ENCODE measurements around the gene POLD4.
"Not testable (repeated sequence)": the region's sequence is repeated elsewhere in the genome, so short reads cannot be mapped to it uniquely, and the experiment has no call there.

The POLD4 gene

DNA sequence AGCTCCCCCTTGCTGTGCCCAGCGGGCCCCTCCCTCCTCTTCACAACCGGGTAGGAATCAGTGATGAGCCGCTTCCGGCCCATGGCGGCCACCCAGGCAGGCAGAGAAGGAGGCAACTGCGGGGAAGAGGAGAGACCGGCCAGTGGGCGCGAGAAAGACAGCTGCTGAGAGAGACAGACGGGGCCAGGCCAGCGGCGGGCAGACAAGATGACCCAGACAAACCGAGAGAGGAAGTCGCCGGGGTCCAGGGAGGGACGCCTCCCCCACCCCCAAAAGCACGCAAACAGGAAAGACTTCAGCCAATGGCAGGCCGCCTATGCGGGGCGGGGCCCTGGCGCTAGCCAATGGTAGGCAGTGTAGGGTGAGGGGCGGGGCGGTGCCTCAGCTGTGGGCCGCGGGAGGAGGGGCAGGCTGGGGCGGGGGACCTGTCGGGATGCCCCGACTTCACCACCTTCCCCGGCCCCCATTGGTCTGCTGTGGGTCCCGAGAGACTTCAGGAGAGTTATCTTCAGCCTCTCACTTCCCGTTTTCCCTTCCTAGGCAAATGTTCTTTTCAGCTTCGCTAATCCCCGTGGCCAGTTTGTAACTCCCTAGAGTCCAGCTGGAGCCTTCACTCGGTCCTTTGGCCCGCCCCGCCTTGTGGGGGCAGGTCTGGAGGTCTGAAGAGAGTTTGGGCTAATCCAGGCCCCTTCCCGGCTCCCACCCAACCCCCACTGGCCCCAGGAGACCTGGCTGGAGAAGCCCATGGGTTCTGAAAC, at the start of gene POLD4:
Gene POLD4 (minus strand): TSS at position 230 of the 758 bp plus-strand sequence. CDS start 147 bp downstream, at position 83.
- DNase-seq, result peak; percentile 93 to 96
- TF ChIP-seq POLR2A (IDR thresholded peaks at IDR 0.05; ENCODE audit: low read length), result peak; percentile 87
- TF ChIP-seq GATA1 (IDR thresholded peaks at IDR 0.05; ENCODE audit: low read depth, low read length), result no peak

DNA sequence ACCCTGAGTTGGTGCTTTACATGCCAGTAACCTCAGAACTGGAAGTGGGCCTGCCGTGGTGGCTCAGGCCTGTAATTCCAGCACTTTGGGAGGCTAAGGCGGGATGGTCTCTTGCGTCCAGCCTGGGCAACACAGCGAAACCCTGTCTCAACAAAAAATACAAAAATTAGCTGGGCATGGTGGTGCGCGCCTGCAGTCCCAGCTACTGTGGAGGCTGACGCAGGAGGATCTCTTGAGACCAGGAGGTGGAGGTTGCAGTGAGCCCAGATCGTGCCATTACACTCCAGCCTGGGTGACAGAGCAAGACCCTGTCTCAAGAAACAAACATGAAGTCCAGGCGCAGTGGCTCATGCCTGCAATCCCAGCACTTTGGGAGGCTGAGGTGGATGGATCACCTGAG, 49.7 kb upstream of the POLD4 start:
- not testable (repeated sequence) for DNase-seq

DNA sequence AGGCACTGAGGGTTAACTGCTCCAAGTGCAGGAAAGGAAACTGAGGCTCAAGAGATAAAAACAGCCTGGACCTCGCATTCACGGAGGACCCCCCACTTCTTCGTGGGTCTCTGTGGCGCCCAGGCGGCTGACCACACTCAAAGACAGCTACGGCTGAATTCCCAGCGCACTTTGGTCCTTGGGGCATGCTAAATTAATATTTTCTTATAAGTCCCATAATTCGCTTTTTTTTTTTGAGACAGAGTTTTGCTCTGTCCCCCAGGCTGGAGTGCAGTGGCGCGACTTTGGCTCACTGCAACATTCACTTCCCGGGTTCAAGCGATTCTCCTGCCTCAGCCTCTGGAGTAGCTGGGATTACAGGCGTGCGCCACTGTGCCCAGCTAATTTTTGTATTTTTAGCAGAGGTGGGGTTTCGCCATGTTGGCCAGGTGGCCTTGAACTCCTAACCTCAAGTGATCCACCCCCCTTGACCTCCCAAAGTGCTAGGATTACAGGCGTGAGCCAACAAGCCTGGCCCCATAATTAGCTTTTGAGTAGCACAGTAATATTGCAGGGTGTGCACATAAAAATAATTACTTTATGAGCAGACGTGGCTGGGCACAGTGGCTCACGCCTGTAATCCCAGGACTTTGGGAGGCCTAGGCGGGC, 49.0 kb upstream of the POLD4 start:
- TF ChIP-seq POLR2A (IDR thresholded peaks at IDR 0.05; ENCODE audit: low read length), result peak; percentile 77
- not testable (repeated sequence) for DNase-seq

DNA sequence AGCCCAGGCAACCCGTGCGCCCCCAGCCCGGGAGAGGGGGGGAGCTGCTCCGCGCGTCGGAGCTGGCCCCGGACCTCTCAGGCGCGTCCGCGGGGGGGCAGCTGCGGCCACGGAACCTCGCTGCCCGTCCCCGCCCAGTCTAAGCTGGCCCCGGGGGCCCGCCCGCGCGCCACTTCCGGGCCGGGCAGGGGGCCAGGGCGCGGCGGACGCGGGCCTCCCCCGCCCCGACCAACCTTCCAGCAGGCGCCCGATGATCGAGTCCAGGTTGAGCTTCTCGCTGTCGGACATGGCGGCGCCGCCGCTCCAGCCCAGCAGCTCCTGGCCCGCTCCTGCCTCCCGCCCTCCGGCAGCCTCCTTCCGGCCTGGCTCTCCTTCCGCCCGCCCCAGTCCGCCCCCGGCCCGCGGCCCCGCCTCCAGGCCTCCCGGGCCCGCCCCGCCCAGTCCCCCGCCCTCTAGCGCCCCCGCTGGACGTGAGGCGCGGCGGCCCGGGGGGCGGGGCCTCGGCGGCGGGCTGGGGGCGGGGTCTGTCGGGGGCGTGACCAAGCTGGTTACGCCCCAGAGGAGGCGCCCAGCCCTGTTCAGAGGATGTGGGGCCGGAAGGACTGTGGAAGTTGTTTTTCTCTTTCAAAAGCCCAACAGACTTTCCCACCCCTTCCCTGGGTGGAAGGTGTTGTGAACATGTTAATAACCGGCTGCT, 48.3 kb upstream of the POLD4 start, which contains the start of gene PPP1CA:
Gene PPP1CA (minus strand): TSS at position 364 of the 697 bp plus-strand sequence. CDS start 76 bp downstream, at position 288.
- peak; percentile 93 to 97 for DNase-seq
- peak; percentile 53 for TF ChIP-seq POLR2A (IDR thresholded peaks at IDR 0.05; ENCODE audit: low read length)
- no peak for TF ChIP-seq GATA1 (IDR thresholded peaks at IDR 0.05; ENCODE audit: low read depth, low read length)

DNA sequence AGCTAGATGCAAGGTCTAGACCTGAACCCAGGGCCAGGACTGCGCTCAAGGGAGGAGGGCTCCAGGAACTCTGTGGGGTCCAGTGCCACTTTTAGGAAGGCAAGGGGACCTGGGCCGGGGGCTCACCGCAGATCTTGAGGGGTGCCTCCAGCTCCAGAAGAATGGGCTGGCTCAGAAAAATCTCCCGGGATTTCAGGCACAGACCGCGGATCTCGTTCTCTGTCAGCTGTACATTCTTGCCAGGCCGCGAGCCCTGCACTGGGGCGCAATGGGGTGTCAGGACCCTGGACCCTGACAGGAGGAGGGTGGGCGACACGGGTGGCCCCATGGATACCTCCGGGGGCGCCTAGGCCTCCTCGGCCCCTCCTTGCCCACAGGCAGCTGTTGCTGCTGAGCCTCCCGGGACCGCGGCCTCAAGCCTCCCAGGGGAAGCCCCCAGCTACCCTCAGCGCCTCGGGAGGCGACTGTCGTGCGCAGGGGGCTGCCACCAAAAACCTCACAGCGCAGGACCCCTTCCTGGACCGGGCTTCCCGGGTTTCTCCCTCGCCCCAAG, 47.7 kb upstream of the POLD4 start:
- DNase-seq, result no peak
- TF ChIP-seq POLR2A (IDR thresholded peaks at IDR 0.05; ENCODE audit: low read length) (no peak), GATA1 (IDR thresholded peaks at IDR 0.05; ENCODE audit: low read depth, low read length) (no peak)

DNA sequence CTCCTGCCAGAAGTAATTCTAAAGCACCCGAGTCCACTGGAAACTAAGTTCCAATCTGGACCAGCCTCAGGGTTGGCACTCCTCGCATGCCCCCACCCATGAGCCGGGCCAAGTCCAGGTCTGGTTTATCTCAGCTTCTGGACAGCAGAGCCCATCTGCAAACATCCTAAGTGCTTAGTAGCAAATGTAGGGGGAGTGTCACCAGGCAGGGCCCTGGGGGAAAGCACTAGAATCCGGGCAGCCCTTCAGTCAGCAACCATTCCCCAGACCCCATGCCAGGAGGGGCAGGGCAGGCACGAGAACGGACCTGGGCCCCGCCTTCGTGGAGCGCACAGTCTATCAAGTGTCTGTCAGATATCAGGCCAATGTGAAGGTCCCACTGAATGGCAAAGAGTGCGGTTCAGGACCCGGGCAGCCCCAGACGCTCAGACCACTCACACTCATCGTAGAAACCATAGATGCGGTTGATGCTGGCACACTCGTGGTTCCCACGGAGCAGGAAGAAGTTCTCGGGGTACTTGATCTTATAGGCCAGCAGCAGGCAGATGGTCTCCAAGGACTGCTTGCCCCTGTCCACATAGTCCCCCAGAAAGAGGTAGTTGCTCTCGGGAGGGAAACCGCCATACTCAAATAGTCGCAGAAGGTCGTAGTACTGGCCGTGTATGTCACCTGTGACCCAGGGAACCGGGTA, 47.0 kb upstream of the POLD4 start:
- TF ChIP-seq GATA1 (IDR thresholded peaks at IDR 0.05; ENCODE audit: low read depth, low read length) (no peak), POLR2A (IDR thresholded peaks at IDR 0.05; ENCODE audit: low read length) (peak; percentile 32)
- no peak for DNase-seq

DNA sequence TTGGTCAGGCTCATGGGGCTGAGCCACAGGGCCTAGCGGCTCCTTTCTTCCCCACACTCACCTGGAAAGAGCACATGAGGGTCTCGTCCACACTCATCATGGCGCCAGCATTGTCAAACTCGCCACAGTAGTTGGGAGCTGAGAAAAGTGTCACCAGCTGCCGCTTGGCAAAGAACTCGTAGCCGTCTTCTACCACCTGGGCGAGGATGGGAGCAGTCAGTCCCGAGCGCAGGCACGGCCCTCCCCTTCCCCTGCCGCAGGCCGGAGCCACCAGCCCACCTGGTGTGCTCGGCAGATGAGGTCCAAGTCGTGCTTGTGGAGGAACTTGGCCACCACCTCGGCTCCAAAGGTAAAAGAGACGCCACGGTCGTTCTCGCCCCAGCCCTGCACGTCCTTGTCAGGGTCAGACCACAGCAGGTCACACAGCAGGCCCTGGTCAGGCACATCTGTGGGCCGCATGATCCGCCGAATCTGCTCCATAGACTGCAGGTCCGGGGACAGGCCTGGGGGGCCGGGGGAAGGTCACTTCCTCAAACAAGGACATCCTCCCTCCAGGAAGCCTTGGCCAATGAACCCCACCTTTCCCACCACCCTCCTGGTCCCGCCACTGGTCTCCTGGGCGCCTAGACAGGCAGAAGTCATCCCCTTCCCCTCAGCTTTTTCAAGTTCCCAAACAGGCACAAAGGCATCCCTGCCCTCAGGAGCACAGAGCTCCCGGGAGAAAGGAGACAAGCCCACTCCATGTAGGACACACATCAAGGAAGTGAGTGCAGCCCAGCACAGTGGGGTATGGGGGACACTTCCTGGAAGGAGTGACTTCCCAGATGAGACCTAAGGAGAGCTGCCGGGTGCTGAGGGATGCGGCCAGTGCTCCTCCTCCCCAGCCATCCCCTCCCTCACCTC, 45.6 kb upstream of the POLD4 start:
- no peak for TF ChIP-seq GATA1 (IDR thresholded peaks at IDR 0.05; ENCODE audit: low read depth, low read length)
- TF ChIP-seq POLR2A (IDR thresholded peaks at IDR 0.05; ENCODE audit: low read length), result no peak
- no peak for DNase-seq

DNA sequence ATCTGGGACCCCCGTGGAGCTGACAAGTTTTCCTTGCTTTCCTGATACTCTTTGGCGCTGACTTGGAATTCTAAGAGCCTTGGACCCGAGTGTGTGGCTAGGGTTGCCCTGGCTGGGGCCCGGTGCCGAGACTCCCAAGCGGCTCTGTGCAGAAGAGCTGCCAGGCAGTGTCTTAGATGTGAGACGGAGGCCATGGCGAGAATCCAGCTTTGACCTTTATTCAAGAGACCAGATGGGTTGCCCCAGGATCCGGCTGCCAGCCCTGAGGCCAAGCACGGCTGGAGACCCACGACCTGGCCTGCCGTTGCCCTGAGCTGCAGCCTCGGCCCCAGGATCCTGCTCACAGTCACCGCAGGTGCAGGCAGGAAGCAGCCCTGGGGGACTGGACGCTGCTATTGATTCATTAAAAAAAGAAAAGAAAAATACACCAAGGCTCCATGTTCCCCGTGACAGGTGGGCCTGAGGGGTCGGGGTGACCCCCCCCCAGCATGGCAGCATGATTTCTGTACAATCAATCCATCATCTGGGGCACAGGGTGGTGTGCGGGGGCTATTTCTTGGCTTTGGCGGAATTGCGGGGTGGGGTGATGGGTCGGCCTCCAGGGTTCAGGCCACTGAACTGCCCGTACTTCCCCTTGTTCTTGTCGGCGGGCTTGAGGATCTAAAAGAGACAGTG, 44.8 kb upstream of the POLD4 start:
- no peak for DNase-seq
- TF ChIP-seq GATA1 (IDR thresholded peaks at IDR 0.05; ENCODE audit: low read depth, low read length), result no peak
- no peak for TF ChIP-seq POLR2A (IDR thresholded peaks at IDR 0.05; ENCODE audit: low read length)

DNA sequence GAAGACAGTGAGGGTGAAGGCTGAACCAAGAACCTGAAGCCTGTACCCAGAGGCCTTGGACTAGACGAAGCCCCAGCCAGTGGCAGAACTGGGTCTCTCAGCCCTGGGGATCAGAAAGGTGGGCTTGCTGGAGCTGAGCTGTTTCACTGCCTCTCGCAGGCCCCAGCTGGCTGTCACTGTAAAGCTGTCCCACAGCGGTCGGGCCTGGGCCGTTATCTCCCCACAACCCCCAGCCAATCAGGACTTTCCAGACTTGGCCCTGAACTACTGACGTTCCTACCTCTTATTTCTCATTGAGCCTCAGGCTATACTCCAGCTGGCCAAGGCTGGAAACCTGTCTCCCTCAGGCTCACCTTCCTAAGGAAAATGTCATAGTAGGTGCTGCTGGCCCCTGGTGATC, 44.2 kb upstream of the POLD4 start:
- TF ChIP-seq GATA1 (IDR thresholded peaks at IDR 0.05; ENCODE audit: low read depth, low read length), result no peak
- TF ChIP-seq POLR2A (IDR thresholded peaks at IDR 0.05; ENCODE audit: low read length), result peak; percentile 22
- peak; percentile 63 to 64 for DNase-seq

DNA sequence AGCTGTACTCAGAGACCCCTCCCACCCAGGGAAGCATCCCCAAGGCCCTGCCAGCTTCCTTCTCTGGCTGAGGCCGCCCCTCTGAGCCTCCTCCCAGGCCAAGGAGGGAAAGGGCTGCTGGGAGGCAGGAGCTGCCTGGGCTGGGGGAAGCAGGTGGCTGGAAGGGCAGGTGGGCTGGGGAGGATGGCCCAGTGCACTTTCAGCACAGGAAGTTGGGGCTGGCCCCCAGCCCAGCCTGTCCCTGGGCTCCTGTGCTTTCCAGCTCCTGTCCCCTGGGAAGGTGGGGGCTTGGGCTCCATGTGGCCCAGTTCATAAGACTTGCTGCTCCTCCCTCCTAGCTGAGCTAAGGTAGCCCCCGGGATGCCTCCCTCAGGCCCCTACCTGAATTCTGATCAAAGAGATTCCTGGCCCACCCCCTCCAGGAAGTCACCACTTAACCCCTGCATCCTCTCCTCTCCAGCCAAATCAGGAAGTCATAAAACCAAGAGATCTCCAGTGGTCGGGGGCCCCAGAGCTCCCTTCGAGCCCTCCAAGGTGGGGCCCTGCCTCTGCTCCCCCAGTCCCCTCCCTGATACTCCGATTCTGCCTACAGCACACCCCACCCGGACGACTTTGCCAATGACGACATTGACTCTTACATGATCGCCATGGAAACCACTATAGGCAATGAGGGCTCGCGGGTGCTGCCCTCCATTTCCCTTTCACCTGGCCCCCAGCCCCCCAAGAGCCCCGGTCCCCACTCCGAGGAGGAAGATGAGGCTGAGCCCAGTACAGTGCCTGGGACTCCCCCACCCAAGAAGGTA, 43.4 kb upstream of the POLD4 start:
- DNase-seq, result no peak
- TF ChIP-seq GATA1 (IDR thresholded peaks at IDR 0.05; ENCODE audit: low read depth, low read length), result no peak
- no peak for TF ChIP-seq POLR2A (IDR thresholded peaks at IDR 0.05; ENCODE audit: low read length)

DNA sequence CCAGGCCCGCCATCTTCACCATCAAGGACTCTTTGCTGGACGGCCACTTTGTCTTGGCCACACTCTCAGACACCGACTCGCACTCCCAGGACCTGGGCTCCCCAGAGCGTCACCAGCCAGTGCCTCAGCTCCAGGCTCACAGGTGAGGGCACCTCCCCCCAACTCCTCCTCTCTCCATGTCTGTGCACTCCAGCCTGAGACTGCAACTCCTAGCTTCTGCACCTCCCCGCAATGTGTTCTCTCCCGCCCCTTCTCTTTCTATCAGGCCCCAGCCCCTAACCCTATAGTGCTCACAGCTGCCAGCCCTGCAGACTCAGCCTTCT, 42.9 kb upstream of the POLD4 start:
- no peak for TF ChIP-seq POLR2A (IDR thresholded peaks at IDR 0.05; ENCODE audit: low read length)
- no peak for TF ChIP-seq GATA1 (IDR thresholded peaks at IDR 0.05; ENCODE audit: low read depth, low read length)
- DNase-seq, result no peak
